HG03060 (cell line): ENCODE measurements around the gene FADS2.

Experiments used
- ATAC-seq: cut with Tn5 transposase; IDR thresholded peaks from one replicate; pipeline ENCODE4 v1.9.1; 2021; ENCODE audit warnings: low read depth, moderate number of reproducible peaks; ENCODE audit not compliant: unreplicated experiment

FADS2 gene

DNA sequence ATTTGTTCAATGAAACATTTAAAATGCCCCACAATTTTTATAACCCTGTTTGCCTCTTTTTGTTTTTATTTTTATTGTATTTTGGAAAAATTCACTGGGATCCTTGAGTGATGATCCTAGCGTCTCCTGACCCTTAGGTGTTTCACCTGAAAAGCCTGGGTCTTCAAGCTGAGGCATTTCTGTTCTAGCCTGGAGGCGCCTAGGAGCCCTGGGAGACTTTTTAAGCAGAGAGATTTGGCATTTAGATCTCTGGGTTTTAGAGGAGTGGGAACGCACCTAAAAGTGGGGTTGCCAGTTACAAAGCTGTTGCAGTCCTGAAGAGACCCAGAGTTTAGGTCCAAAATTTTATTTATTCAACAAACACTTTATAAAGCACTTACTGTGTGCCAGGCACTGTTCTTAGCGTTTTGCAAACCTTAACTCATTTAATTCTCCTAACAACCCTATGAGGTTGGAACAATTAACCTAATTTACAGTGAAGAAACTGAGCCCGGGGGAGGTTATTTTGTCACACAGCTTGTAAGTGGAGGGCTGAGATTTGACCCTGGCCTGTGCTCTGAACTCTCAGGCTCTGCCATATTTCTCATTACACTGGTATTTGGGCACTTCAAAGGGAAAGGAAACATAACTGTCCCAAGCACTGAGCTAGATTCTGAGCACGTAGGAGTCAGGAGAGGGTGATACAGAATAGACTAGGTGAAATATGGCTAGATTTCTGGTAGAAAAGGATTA, 10.5 kb upstream of the FADS2 start:
- ATAC-seq = no peak

DNA sequence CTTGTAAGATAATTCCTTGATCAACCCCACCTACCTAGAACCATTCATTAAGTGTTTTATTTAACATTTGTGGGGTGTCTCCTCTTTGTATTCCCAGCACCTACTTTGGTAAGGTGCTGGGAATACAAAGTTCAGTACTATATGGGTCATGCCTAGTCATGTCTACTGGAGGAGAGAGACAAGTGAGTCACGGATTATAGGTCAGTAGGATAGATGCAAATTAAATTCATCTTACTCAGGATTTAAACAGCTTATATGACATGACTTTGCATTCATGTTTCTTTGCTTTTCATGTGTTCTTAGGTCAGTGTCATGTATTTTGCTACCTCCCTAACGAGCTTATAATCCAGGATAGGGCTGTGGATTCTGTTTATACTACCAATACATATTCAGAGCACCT, 7.9 kb upstream of the FADS2 start:
- no peak for ATAC-seq

DNA sequence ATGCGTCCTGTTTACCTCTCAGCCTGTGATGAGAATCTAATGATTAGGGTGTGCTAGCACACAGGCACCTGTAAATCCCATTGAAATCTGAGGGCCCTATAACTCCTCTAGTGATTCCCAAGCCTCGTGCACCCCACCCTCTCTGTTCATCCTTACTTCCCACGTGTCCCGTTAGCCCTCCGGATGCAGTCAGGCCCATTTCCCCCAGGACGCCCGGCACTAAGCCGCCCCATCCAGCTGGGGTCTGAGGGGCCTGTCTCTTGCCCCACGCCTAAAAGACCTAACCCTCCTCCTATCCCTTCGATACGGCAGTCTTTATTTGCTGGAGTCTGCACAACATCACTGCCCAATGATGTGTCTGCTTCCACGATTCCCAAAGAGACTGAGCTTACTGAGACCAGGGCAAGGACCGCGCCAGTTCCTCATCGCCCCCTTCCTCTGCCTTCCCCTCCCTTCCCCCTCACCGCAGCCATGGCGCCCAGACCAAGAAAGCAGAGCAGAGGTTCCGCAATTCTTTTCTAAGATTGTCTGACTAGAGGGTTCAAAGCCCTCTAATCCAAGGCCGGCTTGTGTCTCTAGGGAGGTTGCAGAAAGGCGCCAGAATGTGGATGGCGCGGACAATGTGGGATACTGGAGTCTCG, 1.1 kb upstream of the FADS2 start:
- no peak for ATAC-seq

DNA sequence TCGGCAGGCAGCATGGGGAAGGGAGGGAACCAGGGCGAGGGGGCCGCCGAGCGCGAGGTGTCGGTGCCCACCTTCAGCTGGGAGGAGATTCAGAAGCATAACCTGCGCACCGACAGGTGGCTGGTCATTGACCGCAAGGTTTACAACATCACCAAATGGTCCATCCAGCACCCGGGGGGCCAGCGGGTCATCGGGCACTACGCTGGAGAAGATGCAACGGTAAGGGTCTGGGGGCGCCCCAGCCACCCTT, 204 bp downstream of the FADS2 start:
- ATAC-seq = no peak

DNA sequence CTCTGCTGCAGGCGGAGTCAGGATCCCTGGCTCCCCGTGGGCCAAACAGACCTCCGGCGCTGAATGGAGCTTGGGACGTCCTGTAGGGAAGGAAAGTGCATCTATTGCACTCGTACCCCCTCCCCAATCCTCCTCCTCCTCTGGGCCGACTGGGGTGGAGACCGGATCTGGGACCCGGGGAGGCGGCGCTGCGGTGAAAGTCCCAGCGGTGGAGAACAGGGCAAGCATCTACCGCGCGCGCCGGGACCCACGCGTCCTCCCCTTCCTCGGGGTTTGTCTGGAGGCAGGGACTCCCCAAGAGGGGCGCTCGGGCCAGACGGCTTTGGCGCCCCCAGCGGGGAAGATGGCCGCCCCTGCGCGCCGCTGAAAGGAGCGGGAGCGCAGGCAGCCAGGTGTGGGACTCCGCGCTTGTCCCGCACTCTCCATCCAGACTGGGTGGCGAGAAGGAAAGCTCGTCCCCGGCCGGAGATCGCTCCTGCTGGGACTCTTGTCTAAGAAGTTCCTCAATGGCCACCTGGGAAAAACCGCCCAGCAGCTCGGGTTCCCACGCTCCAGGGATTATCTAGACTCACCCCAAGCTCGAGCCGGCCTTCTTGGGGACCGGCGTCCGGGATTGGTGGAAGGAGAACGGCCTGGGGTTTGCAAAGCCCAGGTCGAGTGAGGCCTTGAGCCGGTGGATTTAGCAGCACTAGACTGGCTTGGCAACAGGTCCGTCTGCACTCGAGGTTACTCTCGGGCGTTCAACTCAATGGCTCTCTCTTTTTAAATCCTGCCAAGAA, 718 bp downstream of the FADS2 start:
- ATAC-seq = no peak

DNA sequence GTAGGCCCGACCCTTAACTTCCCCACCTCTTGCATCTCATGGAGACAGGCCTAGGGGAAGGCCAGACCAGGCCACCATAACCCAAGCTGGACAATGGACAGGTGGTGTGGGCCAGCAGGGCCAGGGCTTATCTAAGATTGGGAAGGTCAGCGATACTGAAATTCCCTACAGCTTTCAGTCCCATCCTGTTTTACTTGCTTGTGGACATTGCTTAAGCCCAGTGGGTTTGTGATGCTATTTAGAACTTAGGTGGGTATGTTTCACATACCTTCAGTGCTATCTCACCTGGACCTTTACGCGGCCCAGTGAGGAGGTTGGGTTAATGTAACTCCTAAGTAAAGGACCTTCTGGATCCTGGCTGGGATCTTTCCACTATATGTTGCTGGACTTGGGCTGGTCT, 1.7 kb downstream of the FADS2 start:
- no peak for ATAC-seq

DNA sequence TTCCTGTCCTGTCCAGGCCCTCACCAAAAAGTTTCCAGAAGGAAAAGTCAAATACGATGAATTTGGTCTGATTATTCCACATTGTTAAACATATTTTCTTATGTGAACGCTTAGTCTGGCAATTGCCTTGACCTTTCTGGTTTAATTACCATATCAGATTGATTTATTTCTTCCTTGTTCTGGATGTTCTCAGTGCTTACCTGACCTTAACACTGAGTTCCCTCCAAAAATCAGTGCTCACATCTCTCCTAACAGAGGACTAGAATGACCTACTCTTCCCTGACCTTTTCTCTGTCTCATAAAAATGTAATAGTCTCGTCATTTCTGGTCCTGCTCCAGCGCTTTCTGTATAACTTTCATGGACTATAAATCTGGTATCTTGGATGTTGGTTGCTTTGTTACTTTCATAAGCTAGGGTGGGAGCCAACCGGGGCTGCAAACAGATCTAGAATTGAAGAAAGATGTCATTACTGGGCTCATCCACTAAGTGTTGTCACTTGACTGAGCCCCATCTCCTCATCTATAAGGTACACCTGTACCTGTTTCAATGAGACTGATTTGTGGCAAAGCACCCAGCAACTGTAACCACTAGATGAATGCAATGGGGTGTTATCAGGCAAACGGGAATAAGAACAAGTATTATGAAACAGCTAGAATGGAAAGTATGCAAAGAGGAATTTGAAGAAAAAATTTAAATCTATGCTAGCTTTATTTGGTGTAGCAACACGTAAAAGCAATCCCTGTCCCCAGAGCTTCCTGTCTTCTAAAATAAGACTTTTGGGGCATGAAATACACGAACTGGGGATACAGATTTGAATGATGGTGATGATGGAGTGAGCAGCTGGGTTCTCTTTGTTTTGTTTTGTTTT, 2.4 kb downstream of the FADS2 start:
- ATAC-seq = no peak

DNA sequence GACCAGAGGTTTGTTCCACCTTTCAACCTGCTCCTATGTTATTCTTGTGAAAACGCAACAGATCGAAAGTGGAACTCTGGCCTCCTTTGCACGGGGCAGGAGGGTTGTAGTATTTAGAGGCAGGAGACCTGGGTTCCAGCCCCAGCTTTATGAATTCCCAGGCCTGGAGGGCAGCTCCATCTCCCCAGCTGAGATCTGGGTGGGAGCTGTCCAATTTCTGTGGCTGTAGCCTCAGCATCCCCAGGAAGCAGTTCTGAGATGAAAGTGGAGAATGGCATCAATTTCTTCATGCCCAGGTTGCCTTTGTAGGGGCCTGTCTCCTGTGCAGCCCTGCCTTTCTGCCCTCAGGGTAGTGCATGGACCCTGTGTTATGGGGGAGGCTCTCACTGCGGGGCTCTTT, 4.1 kb downstream of the FADS2 start:
- no peak for ATAC-seq

DNA sequence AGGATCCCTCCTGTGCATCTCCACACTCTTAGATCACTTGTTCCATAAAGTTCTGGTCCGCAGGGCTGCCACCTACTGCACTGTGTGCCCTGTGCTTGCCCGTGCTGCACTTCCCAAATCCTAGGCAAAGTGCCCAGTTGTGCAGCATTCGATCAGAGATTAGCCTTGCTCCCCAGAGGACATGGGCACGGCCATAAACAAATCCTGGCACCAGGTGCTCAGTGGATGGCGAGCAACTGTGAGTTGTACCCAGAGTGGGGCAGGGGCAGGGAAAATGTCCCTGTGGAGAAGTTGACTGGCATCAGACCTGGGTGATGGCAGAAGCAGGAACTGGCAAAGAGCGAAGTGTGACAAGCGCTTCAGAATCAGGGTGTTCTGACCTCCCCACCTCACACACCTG, 4.7 kb downstream of the FADS2 start:
- no peak for ATAC-seq

DNA sequence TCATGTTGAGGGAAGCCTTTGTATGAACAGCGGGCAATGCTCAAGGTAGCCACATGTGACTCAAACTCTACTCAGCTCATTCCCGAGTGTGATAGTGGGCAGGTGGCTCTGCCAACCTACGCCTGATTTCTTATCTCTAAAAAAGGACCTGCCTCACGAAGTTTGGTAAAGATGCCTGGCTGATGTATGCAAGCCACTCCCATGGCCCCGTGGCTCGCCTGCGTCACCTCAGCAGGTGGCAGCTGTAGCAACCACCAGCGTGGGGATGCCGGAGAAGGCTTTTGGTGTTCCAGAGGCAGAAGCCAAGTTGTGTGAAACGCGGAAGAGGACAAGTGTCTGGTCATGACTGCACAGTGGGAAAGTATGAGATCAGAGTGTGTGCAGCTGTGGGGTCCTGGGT, 5.4 kb downstream of the FADS2 start:
- no peak for ATAC-seq

DNA sequence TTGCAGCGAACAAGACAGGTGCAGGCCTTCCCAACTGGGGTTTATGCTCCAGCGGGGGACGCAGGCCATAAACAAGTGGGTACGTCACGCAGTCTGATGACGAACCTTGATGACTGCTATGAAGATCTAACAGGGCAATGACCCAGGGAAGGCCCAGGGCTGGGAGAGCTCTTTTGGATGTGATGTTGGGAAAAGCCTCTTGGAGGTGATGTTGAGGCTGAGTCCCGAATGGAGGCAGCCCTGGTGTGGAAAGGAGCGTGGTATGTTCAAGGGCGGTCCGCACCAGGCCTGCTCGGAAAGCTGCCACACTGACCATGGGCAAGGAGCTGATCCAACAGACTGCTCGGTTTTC, 5.8 kb downstream of the FADS2 start:
- ATAC-seq = no peak

DNA sequence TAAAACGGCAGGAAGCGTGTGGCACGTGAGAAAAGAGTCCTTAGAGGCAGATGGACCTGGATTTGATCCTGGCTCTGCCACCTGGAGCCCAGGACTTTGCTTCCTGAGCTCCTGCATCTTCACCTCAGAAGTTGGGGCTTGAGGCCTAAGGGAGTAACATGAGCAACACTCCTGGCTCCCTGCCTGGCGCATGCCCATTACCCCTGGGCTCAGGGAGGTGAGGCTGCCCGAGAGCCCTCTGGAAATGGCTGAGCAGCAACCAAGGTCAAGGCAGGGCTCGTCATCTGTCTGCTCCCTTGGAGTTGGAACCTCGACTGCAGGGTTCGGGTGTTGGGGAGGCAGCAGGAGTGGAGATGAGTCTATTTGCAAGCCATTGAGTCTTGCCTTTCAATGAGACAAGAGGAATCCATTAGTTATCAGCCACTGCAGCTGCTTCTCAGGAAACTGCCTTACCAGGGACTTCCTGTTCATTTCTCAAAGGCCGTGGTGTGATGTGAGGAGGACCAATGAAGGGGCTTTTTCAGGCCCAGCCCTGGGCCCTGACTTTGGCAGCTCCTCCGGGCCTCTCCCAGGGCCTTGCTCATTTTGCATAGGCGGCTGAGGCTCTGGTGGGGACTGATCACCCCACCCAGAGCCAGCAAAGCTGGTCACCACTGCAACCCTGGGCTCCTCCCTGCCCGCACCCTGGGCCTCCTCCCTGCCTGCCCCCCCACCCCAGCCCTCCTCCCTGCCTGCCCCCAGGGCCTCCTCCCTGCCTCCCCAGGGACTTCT, 6.4 kb downstream of the FADS2 start:
- ATAC-seq = peak; percentile 61

DNA sequence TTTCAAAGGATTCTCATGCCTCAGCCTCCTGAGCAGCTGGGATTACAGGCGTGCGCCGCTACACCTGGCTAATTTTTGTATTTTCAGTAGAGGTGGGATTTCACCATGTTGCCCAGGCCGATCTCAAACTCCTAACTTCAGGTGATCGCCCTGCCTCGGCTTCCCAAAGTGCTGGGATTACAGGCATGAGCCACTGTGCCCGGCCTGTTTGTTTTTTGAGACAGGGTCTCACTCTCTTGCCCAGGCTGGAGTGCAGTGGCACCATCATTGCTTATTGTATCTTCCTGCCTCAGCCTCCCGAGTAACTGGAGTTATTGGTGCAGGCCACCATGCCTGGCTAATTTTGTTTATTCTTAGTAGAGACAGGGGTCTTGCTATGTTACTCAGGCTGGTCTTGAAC, 8.1 kb downstream of the FADS2 start:
- ATAC-seq = no peak

DNA sequence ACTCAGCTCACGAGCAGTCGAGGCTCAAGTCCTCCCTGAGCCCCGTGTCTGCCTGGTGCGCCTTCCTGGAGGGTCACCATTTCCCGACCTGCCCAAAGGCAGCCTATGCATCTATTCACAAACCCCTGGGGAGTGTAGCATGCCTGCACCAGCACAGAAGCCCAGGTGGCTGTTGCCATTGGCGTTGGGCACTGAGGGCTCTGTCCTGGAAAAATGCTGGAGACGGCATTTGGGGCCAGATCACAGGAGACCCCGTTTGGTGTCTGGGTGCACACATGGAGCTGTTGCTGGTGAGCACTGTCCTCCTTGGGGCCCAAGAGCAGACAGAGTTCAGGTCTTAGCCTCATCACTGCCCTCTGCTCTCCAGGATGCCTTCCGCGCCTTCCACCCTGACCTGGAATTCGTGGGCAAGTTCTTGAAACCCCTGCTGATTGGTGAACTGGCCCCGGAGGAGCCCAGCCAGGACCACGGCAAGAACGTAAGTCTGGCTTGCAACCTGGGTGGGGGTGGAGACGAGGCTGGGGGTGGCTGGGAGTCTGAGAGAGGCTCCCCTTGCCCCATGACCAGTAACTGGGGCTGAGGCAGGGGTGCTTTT, 9.4 kb downstream of the FADS2 start:
- ATAC-seq = no peak

DNA sequence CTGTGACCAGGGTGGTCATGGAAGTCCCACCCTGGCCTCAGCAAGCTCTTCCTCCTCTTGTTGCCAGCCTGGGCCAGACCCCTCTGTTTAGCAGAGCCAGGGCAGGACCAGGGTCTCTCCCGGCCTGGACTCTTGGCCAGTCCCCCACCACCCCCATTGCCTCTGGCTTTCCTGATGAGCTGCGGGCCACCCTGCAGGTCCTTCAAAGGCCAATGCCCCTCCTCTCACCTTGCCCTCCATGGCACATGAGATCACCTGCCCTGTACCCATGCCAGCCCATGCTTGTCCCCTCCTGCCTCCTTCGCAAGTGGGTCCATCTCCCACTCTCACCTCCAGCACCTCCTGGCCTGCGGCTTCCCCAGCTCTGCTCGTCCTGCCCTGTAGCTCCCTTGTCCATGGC, 10.4 kb downstream of the FADS2 start:
- ATAC-seq = no peak

DNA sequence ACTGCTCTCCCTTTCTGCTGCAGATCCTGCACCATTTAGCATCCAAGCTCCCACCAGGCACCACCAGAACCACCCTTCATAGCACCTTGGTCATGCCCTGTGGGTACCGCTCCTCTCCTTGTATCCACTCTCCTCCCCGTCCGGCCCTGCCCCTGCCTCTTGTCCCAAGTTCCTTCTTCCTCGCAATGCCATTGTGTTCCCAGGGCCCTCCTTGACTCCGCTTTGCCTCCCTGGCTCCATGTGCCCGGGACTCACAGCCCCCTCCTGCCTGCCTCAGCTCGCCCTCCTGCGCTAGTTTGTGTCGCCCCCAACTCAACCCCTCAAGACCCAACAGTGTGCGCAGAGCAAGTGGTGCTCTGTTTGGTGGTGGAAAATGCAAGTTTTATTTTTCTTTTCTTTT, 10.8 kb downstream of the FADS2 start:
- no peak for ATAC-seq

DNA sequence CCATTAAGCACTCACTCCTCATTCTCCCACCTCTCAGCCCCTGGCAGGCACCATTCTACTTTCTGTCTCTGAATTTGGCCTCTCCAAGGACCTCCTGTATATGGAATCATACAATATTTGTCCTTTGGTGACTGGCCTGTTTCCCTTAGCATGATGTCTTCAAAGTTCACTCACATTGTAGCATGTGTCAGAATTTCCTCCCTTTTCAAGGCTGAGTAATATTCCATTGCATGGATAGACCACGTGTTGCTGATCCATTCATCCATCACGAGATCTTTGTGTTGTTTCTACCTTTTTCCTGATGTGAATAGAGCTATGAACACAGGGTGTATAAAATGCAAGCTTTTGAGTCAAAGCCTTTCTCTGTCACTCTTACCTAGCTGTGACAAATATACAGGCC, 11.6 kb downstream of the FADS2 start:
- ATAC-seq = no peak

DNA sequence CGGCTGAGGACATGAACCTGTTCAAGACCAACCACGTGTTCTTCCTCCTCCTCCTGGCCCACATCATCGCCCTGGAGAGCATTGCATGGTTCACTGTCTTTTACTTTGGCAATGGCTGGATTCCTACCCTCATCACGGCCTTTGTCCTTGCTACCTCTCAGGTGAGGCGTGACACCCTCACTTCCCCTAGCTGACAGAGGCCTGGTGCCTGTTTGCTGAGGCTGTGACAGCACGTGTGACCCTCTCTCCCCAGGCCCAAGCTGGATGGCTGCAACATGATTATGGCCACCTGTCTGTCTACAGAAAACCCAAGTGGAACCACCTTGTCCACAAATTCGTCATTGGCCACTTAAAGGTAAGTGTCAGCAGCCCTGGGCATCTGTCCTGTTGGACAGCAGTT, 12.3 kb downstream of the FADS2 start:
- no peak for ATAC-seq

DNA sequence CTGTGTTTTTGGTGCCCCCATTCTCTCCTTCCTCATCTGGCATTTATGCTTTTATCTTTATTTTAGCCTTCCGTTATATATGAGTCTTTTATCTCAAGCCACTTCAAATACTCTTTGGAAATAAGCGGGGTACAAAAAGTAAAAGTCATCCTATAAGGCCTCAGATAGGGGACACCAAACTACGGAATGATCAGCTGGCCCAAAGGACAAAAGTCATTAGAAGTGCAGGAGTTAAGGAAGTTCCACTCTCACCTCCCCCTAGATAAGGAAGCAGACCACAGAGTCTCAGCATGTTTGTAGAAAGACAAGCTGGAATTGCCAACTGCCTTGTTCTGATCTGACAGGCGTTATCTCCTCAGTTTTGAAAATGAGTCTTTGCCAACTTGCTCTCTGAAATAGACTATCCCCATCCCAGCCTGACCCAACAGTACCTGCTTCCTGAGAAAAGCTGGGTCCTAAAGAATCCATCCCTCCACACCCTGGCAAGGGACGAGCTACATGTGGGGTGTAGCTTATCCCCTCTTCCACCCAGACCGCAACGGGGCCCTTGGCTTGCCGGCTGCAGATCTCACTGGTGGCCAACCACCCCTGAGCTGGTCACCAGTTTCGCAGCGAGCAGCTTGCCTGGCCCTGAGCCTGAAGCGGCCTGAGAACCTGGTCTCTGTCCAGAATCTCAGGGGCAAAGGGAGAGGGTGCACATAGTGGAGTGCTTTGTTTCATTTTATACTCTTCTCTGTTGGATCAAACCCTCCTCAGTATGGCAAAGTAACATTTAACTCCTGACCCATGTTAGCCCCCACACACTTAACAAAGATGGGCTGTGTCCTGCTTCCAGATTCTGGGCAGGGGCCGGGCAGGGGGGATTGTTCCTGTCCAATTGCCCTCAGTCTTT, 13.8 kb downstream of the FADS2 start:
- no peak for ATAC-seq
